SK-N-SH treated with all-trans-retinoic acid at 6 μM for 48 hours (cell line): Measurements from ENCODE around the gene ATXN10.

ENCODE experiments used
- ATAC-seq: fragments of 200-7000 bp; cut with Tn5 transposase; 3 replicates; pipeline ENCODE4 v1.9.1; 2020; ENCODE audit warnings: mild to moderate bottlenecking, moderate library complexity
- ARNTL ChIP-seq: fragments of 450-650 bp; formaldehyde crosslinking; IDR thresholded peaks from 2 replicates; pipeline ENCODE4 v1.5.0; 2020; ENCODE audit warnings: low read depth, mild to moderate bottlenecking, moderate library complexity, borderline replicate concordance
- BACH2 ChIP-seq: fragments of 250-450 bp; sonication (Bioruptor Pico); IDR thresholded peaks from 2 replicates; pipeline ENCODE4 v1.9.0; 2021; ENCODE audit warnings: mild to moderate bottlenecking, borderline replicate concordance
- CREB5 ChIP-seq: fragments of 250-450 bp; sonication (Bioruptor Pico); IDR thresholded peaks from 2 replicates; pipeline ENCODE4 v1.5.1; 2020; ENCODE audit warnings: low read depth, mild to moderate bottlenecking, moderate library complexity
- CSDC2 ChIP-seq: fragments of 250-450 bp; sonication (Bioruptor Pico); IDR thresholded peaks from 2 replicates; pipeline ENCODE4 v1.5.0; 2020; ENCODE audit warnings: mild to moderate bottlenecking, moderate library complexity
- CSRNP3 ChIP-seq: fragments of 250-450 bp; sonication (Bioruptor Pico); IDR thresholded peaks from 2 replicates; pipeline ENCODE4 v1.5.1; 2021; ENCODE audit warnings: mild to moderate bottlenecking, moderate library complexity
- ESRRG ChIP-seq: fragments of 250-450 bp; sonication (Bioruptor Pico); IDR thresholded peaks from 2 replicates; pipeline ENCODE4 v1.6.1; 2021; ENCODE audit warnings: mild to moderate bottlenecking
- GLIS3 ChIP-seq: fragments of 250-450 bp; sonication (Bioruptor Pico); IDR thresholded peaks from 2 replicates; pipeline ENCODE4 v1.5.0; 2020; ENCODE audit warnings: mild to moderate bottlenecking, moderate library complexity
- OSR1 ChIP-seq: fragments of 250-450 bp; sonication (Bioruptor Pico); IDR thresholded peaks from 2 replicates; pipeline ENCODE4 v1.8.0; 2022; ENCODE audit warnings: moderate library complexity, mild to moderate bottlenecking, inconsistent platforms
- PATZ1 ChIP-seq: fragments of 250-450 bp; sonication (Bioruptor Pico); IDR thresholded peaks from 2 replicates; pipeline ENCODE4 v1.8.0; 2020; ENCODE audit warnings: mild to moderate bottlenecking, moderate library complexity, borderline replicate concordance
- POU6F1 ChIP-seq: fragments of 250-450 bp; sonication (Bioruptor Pico); IDR thresholded peaks from 2 replicates; pipeline ENCODE4 v1.8.0; 2021; ENCODE audit warnings: low read depth, mild to moderate bottlenecking, moderate library complexity, borderline replicate concordance
- PPARA ChIP-seq: fragments of 250-450 bp; sonication (Bioruptor Pico); IDR thresholded peaks from 2 replicates; pipeline ENCODE4 v1.5.0; 2020; ENCODE audit warnings: mild to moderate bottlenecking, borderline replicate concordance
- SNAI2 ChIP-seq: fragments of 250-450 bp; sonication (Bioruptor Pico); IDR thresholded peaks from 2 replicates; pipeline ENCODE4 v1.5.0; 2020; ENCODE audit warnings: mild to moderate bottlenecking, moderate library complexity
- TCF4 ChIP-seq: fragments of 250-450 bp; sonication (Bioruptor Pico); IDR thresholded peaks from 2 replicates; pipeline ENCODE4 v1.8.0; 2021; ENCODE audit warnings: mild to moderate bottlenecking, moderate library complexity, borderline replicate concordance
- TOX ChIP-seq: fragments of 250-450 bp; sonication (Bioruptor Pico); IDR thresholded peaks from 2 replicates; pipeline ENCODE4 v1.8.0; 2021; ENCODE audit warnings: mild to moderate bottlenecking, moderate library complexity, borderline replicate concordance
- ZC3H10 ChIP-seq: fragments of 250-450 bp; sonication (Bioruptor Pico); IDR thresholded peaks from 2 replicates; pipeline ENCODE4 v1.5.1; 2021; ENCODE audit warnings: mild to moderate bottlenecking, moderate library complexity
- ZFP3 ChIP-seq: fragments of 250-450 bp; sonication (Bioruptor Pico); IDR thresholded peaks from 2 replicates; pipeline ENCODE4 v1.5.0; 2020; ENCODE audit warnings: mild to moderate bottlenecking, moderate library complexity
- ZFP30 ChIP-seq: fragments of 450-650 bp; formaldehyde crosslinking; IDR thresholded peaks from 2 replicates; pipeline ENCODE4 v1.5.0; 2022; ENCODE audit warnings: mild to moderate bottlenecking, moderate library complexity
- ZNF565 ChIP-seq: fragments of 450-650 bp; formaldehyde crosslinking; conservative IDR thresholded peaks from 2 replicates; pipeline ENCODE4 v1.5.0; 2020; ENCODE audit warnings: low read depth, mild to moderate bottlenecking, moderate library complexity
- ZNF70 ChIP-seq: fragments of 450-650 bp; formaldehyde crosslinking; IDR thresholded peaks from 2 replicates; pipeline ENCODE4 v1.5.0; 2020; ENCODE audit warnings: mild to moderate bottlenecking, moderate library complexity

Gene ATXN10

GRCh38 chr22:45817745-45818423 lies 146.2 kb downstream of the ATXN10 start:
- no peak; the same call in 2 of the 3 replicates for ATAC-seq
- TF ChIP-seq GLIS3 = no peak
- TF ChIP-seq CSDC2 (CRISPR knock-in tag) = no peak
- no peak for TF ChIP-seq TCF4 (CRISPR knock-in tag)
- no peak for TF ChIP-seq ARNTL (CRISPR knock-in tag)
- TF ChIP-seq TOX (CRISPR knock-in tag) = no peak
- TF ChIP-seq PATZ1 (CRISPR knock-in tag) = no peak
- no peak for TF ChIP-seq OSR1
- no peak for TF ChIP-seq CSRNP3 (CRISPR knock-in tag)
- no peak for TF ChIP-seq ZNF565 (CRISPR knock-in tag)
- no peak for TF ChIP-seq BACH2 (CRISPR knock-in tag)

GRCh38 chr22:45818424-45819085 lies 146.9 kb downstream of the ATXN10 start:
- no peak for ATAC-seq
- TF ChIP-seq OSR1 (no peak), ZFP30 (CRISPR knock-in tag) (no peak), CREB5 (CRISPR knock-in tag) (no peak), BACH2 (CRISPR knock-in tag) (no peak), TCF4 (CRISPR knock-in tag) (no peak), ZFP3 (no peak), ZC3H10 (no peak), POU6F1 (no peak), TOX (CRISPR knock-in tag) (no peak), PPARA (no peak), ZNF70 (CRISPR knock-in tag) (no peak), ZNF565 (CRISPR knock-in tag) (no peak), SNAI2 (no peak), ESRRG (CRISPR knock-in tag) (no peak), ARNTL (CRISPR knock-in tag) (no peak), GLIS3 (no peak), CSRNP3 (CRISPR knock-in tag) (no peak), PATZ1 (CRISPR knock-in tag) (no peak)
- TF ChIP-seq, all 23 proteins: peak for 0
